IPS DF 4.7 (cell line): Measurements from ENCODE around the gene GUK1.
"Not testable (repeated sequence)": the region's sequence is repeated elsewhere in the genome, so short reads cannot be mapped to it uniquely, and the experiment has no call there.

ENCODE experiments used
- DNase-seq: peaks from one replicate; pipeline ENCODE4 v3.0.0-alpha.2; 2013; ENCODE audit warnings: low spot score; ENCODE audit errors: extremely low read depth

GUK1 gene

GRCh38 chr1:228104526-228105269 lies 35.4 kb upstream of the GUK1 start:
- DNase-seq: no peak

- DNase-seq: no peak
Observed at GRCh38 chr1:228105270-228105995, 34.6 kb upstream of the GUK1 start.

DNA sequence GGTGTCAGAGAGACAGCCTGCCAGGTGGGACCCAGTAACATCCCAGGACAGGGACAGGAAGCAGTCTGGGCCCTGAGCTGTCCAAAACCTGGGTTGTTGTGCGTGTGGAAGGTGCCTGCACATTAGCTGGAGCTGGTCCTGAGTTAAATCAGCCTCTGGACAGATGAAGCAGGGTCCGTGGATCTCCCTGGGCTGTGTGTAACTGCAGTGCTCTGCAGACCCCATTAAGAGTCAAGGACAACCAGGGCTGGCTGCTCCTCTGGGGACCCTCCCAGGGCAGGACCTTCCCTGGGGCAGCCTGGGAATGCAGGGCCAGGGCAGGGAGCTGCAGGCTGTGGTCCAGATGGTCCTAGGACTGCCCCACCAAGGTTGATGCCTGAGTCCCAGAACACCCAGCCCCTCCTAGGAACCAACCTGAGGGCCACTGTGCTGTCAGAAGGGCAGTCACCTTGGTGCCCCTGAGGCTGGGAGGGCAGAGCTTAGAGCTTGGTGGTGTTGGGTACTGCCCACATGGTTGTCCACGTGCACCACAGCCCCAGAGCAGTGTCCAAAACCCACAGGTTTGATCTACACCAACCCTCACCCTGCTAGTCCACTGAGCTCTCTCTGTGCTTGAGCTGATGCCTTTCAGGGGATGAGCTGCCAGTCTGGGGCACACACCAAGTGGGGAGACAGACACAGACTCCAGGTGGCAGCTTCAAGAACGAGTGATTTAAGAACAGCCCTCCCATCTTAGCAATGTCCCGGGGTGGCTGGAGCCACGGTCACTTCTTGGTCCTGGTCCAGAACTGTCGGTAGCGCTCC lies 33.9 kb upstream of the GUK1 start:
- DNase-seq: no peak

GRCh38 chr1:228106800-228107054 lies 33.4 kb upstream of the GUK1 start:
- DNase-seq: no peak

DNA sequence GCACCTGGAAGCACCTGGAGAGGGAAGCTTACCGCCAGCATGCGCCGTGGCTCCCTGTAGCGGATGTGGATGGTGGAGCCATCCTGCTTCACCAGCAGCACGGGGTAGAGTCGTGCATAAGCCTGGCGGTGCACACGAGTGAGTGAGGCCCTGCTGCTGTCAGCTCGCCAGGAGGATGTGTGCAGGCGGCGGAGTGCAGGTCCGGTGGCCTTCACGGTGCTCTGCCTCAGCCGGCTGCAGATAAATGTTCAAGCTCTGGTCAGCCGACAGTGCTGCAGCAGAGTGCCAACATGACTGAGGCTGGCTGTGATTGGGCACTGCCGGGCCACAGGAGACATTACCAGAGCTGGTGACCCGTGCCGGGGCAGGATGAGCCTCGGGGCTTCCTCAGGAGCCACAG lies 32.4 kb upstream of the GUK1 start:
- no peak for DNase-seq

GRCh38 chr1:228108055-228108690 lies 31.9 kb upstream of the GUK1 start:
- no peak for DNase-seq

DNA sequence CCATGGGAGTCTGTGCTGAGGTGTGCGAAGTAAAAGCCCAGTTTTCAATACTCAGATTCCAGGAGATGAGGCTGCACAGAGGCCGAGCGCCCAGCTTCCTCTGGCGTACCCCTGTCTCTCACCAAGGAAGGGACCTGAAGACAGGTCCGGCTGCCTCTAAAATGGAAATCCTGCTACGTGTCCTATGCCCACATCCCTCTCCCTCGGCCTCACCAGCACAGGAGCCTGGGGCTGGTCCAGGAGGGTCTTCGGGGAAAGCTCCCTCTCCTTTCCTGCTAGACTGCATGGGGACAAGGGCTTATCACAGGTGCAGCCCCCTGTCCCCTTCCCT lies 31.4 kb upstream of the GUK1 start:
- no peak for DNase-seq

DNA sequence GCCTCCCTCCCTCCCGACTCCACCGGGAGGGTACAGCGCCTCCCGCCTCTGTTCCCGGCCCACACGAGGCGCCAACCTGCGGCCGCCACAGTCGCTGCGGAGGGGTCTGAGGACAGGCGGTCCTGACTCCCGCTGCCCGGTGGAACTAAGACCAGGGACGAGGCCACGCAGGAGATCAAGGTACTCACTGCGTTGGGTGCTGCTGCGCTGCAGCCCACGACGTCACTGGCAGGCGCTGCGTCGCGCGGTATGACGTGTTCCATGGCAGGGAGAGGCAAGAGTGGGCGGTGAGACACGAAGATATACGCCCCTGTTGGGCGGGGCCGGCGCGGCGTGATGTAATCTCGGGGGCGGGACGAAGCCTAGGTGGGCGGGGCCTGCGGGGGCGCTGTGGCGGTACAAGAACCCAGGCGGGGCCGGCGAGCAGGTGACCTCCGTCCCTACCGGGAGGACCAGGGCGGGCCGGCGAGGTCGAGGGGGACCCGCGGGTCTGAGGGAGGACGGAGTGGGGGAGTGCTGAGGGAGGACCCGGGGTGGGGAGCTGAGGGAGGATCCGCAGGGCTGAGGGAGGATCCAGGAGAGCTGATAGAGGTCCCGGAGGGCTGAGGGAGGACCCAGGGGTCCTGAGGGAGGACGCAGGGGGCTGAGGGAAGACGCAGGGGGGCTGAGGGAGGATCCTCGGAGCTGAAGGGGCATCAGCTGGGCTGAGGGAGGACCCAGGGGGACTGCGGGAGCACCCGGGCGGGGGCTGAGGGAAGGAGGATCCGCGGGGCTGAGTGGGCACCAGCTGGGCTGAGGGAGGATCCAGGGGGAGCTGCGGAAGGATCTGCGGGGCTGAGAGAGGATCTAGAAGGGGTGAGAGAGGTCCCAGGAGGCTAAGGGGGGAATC lies 30.8 kb upstream of the GUK1 start, which contains the start of gene MRPL55:
MRPL55 (minus strand) TSS at position 227 of the 889 bp plus-strand sequence. CDS start 1,039 bp downstream, outside the sequence.
- DNase-seq: peak; percentile 41

DNA sequence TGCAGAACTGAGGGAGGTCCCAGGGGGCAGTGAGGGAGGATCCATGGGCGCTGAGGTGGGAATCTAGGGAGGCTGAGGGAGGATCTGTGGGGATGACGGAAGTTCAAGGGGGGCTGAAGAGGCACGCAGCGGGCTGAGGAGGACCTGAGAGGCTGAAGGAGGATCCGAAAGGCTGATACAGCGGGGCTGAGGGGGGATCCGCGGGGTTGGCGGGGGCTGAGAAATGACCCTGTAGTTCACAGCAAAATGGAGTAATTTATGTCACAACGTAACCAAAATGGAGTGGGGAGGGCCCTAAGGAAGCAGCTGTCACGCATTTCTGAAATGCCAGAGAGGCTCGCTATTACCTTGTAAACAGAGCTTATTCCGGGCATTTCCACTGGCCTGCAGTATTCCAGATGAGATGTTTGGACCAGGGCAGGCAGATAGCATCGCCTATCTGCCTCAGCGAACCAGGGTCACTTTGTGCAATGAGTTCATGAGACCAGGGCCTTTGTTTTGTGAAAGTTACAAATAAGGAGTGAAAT lies 30.1 kb upstream of the GUK1 start:
- DNase-seq: no peak

DNA sequence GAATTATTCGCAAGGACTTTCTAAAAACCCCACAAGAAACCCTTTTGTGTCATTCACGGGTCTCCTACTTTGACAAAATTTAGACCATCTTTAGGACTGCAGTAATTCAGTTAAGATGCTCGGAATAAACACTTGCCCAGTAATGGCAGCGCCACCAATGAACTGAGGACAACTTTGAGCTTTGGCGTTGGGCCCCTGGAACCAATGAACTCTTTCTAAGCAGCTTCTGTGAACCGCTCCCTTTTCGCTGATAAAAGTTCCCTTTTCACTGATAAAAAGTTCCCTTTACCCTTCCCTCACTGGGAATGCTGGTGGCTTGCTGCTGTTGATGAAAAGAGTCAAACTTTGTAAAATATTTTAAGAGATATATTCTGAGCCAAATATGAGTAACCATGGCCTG lies 29.5 kb upstream of the GUK1 start:
- no peak for DNase-seq

DNA sequence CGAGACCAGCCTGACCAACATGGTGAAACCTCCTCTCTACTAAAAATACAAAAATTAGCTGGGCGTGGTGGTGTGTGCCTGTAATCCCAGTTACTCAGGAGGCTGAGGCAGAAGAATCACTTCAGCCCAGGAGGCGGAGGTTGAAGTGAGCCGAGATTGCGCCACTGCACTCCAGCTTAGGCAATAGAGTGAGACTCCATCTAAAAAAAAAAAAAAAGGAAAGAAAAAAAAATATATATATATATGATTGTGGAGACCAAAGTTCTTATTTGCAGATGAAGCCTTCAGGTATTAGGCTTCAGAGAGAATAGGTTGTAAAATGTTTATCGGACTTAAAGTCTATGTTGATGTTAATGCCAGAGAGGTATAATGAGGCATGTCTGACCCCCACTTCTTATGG lies 28.8 kb upstream of the GUK1 start:
- not testable (repeated sequence) for DNase-seq

- no peak for DNase-seq
Observed at GRCh38 chr1:228112167-228112566, 27.9 kb upstream of the GUK1 start.

- DNase-seq: no peak
Observed at GRCh38 chr1:228112617-228113016, 27.5 kb upstream of the GUK1 start.

- DNase-seq: no peak
Observed at GRCh38 chr1:228114827-228115226, 25.3 kb upstream of the GUK1 start.

GRCh38 chr1:228117335-228117734 lies 22.7 kb upstream of the GUK1 start:
- DNase-seq: no peak

DNA sequence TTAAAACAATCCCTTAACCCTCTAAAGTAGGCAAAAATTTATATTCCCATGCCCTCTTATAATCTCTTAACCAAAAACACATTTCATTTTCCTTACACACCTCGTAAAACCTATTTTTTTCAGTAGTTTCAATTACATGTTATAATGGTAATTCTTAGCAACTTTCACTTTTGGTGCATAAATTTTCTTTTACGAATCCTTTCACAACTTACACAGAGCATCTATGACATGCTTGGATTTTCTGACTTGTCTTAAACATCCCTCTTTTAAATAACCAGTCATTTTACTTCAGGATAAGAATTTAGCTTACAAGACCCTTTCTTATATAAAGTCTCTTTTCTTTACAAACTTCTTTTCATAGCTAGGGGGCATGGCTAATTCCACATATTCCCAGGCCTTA lies 22.0 kb upstream of the GUK1 start:
- DNase-seq: no peak

DNA sequence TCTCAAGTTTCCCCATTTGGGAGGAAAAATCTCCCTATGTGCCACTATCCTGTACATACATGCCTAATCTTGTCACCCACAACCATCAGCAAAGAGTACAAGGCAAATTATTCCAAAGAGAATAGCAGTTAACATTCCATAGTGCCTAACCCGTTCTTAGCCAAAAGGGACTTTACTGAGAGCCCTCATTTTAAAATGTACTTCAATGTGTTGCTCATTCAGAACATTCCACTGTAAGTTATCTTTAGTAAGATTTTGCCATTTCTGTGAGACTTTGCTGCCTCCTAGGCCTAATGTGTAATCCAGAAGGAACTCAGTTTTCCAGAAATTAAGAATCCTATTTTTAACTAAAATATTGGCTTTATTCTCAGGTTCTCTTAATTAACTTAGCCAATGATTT lies 19.7 kb upstream of the GUK1 start:
- DNase-seq: no peak

DNA sequence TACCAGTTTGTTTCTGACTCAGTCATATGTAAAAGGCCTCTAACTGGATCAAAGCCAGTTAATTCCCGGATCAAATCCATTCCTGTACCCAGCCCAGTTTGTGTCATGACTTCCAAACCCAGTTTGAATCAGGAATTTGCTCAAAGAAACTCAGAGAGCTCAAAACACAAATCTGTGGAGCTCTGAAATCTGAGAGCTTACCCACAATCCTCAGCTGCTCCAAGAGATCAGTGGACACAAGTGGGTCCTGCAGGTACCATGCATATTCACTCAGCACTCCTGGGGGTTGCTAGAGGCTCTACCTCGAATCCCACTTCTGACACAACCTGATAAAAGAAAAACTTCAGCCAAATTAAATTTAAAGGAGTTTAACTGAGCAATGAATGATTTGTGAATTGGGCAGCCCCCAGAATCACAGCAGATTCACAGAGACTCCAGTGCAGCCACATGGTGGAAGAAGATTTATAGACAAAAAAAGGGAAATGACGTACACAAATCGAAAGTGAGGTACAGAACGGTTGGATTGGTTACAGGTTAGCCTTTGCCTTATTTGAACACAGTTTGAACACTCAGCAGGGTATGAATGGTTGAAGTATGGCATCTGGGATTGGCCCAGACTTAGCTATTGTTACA lies 19.1 kb upstream of the GUK1 start:
- no peak for DNase-seq

DNA sequence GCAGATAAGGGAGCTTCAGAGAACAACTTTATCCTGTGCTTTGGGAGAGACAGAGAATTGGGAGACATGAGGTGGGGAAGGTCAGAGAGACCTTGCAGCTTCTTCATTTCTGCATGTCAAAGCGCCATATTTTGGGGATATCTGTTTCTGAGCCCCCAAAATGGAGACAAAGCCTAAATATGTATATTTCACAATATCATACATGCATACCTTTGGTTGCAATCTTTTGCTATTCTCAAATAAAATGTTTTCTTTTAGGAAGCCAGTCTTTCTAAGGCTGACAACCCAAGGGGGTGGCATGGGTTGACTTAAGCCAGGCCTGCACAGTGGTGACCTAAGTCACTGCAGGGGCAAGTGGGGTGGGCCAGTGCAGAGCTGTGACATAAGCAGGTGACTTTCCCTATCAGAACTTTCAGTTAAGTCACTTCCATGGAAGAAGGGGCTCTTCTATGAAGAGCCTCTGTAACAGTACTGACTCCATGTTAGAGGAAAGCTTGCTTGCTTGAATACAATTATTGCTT lies 17.1 kb upstream of the GUK1 start:
- DNase-seq: no peak

DNA sequence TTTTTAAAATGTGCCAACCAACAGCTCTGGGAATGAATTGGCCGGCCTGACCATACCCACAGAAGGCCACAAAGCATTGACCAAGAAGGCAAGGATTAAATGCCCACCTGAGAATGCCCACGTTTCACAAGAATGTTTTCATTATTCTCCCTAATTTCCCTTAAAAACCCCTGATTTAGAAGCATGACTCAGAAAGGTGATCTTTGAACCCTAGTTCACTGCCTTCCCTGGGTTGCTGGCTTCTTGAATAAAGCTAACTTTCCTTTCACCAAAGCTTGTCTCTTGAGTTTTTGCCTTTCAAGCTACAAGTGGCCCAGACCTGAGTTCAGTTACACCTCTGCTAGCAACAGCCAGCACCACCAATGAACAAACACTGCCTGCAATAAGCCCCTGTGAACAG lies 16.6 kb upstream of the GUK1 start:
- no peak for DNase-seq
